Tibial nerve (tissue), 4 donors: Measurements from ENCODE around the gene HS3ST1. TPM values are rescaled to one million over a fixed set of nuclear protein-coding genes. Genes with fewer than 3 reads are reported as not detected.
A peak's percentile ranks its signal among the peaks of the same experiment; 100 is the strongest.

Experiments used
- DNase-seq, 2 donors: peaks; one replicate each; pipeline ENCODE4 v3.0.0-alpha.2; 2019; ENCODE audit warnings: low spot score in 2 of 2
- H3K27ac ChIP-seq, 4 donors: fragments of 200-600 bp; sonication (generic) in 3 of 4; one replicate each; pipeline ENCODE4 v1.5.1; 2017 to 2019; ENCODE audit warnings: mild to moderate bottlenecking in 1 of 4
- H3K27me3 ChIP-seq, 2 donors: fragments of 200-600 bp; sonication (generic) in 1 of 2; one replicate each; pipeline versions ENCODE4 v1.5.1 to v1.6.0; 2017 to 2019
- H3K36me3 ChIP-seq, 3 donors: fragments of 200-600 bp; sonication (generic); one replicate each; pipeline ENCODE4 v1.5.1; 2018 to 2019
- H3K4me1 ChIP-seq, 4 donors: fragments of 200-600 bp; sonication (generic) in 3 of 4; one replicate each; pipeline ENCODE4 v1.5.1; 2017 to 2019
- H3K4me3 ChIP-seq, 4 donors: fragments of 200-600 bp; sonication (generic) in 3 of 4; one replicate each; pipeline ENCODE4 v1.5.1; 2017 to 2019; ENCODE audit warnings: mild to moderate bottlenecking in 1 of 4, moderate library complexity in 1 of 4
- H3K9me3 ChIP-seq, 4 donors: fragments of 200-600 bp; sonication (generic) in 3 of 4; one replicate each; pipeline ENCODE4 v1.5.1; 2017 to 2019
- CTCF ChIP-seq, 5 experiments: fragments of 200-600 bp in 3 of 5; fragments of 450-650 bp in 2 of 5; sonication (generic) in 3 of 5; IDR thresholded peaks; one replicate each; pipeline ENCODE4 v1.5.1; 2016 to 2019; ENCODE audit warnings: antibody characterized with exemption in 5 of 5, mild to moderate bottlenecking in 3 of 5, moderate library complexity in 2 of 5
- EP300 ChIP-seq, 2 donors: sonication (generic); formaldehyde crosslinking; IDR thresholded peaks; one replicate each; pipeline ENCODE4 v1.6.1; 2017; ENCODE audit warnings: antibody characterized with exemption in 2 of 2, mild to moderate bottlenecking in 1 of 2
- POLR2A ChIP-seq, 2 donors: fragments of 450-650 bp; IDR thresholded peaks; one replicate each; pipeline ENCODE4 v1.6.1; 2017; ENCODE audit warnings: antibody characterized with exemption in 2 of 2, mild to moderate bottlenecking in 2 of 2, moderate library complexity in 2 of 2
- WGBS, 2 donors: methylation state at CpG; one replicate each; pipeline ENCODE4 v1.1.5; 2018; 5-methylcytosine and 5-hydroxymethylcytosine counted together
- total RNA-seq, 4 donors: library from RNA; depleted of rRNA; stranded (reverse); fragments of >200 nt; gene quantifications; one replicate each; pipeline ENCODE4 v1.1.0, GENCODE V29; 2016

The HS3ST1 gene
- total RNA-seq, 4 donors from 2014 or later = 0.21 to 6.0 (median 2.1) TPM

DNA sequence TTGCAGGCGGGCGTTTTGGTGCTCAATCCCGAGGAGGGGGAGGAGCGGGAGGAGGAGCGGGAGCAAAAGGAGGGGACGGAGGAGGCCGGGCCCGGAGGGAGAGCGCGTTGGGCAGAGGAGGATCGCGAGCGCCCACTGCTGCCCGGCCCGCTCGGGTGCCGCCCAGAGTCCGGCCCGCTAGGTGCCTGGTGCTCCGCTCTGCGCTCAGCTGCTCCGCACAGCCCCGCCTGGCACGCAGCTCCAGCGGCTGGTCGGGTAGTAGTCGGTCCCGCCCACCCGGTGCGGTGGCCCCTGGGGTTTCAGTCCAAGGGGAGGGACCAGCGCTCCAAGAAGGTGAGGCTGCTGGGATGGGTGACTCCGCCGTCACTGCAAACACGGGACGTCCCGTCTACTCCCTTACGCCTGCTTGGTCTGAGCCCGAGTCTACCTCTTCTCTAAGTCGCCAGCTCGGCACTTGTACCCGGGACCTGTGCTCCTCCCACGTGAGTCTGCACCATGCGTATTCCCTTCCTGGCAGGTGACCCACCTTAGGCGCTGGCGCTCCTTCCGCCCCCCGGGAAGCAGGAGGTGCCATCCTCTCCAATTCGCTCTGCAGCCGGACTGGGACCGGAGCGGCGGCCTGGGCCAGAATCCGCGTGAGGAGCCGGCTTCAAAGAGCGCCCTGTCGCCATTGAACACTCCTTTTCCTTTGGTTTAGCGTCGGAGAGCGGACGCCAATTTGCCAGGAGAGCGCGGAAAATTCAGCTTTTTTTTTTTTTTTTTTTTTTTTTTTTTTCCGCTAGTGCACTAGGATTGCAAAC, 405 bp upstream of the HS3ST1 start:
- Histone ChIP-seq H3K4me3 (peak overlapping the region; percentile 48 to 93 (median 66)), H3K27ac (peak overlapping the region in 3 of 4 donors; percentile 64 to 77 (median 77)), H3K9me3 (no peaks in the 10 kb centered on the region), H3K27me3 (no peaks in the 10 kb centered on the region), H3K4me1 (peaks cover 0 to 37% (median 9%) of the 10 kb centered on the region in 4 donors), H3K36me3 (no peaks in the 10 kb centered on the region)
- 3 to 9% methylated on average over 29 to 44 of the region's 64 CpGs for WGBS, 2 donors
- TF ChIP-seq EP300 (IDR thresholded peaks at IDR 0.05) (no peak), CTCF (IDR thresholded peaks at IDR 0.05) (peak; percentile 58 to 86 (median 83)), POLR2A (IDR thresholded peaks at IDR 0.05) (peak; percentile 18 to 25)
- DNase-seq = peak; percentile 68 to 71

GRCh38 chr4:11427121-11427996, 1.3 kb downstream of the HS3ST1 start:
- H3K4me1 ChIP-seq = peaks cover 0 to 39% (median 9%) of the 10 kb centered on the region in 4 donors
- no peak for TF ChIP-seq EP300 (IDR thresholded peaks at IDR 0.05)
- TF ChIP-seq CTCF (IDR thresholded peaks at IDR 0.05) = no peak
- TF ChIP-seq POLR2A (IDR thresholded peaks at IDR 0.05) = no peak
- H3K9me3 ChIP-seq = no peaks in the 10 kb centered on the region
- no peak overlapping the region for H3K27ac ChIP-seq
- H3K4me3 ChIP-seq = peak overlapping the region; percentile 48 to 93 (median 66)
- no peaks in the 10 kb centered on the region for H3K27me3 ChIP-seq
- H3K36me3 ChIP-seq = no peaks in the 10 kb centered on the region
- WGBS, 2 donors = 2 to 3% methylated on average over 45 of the region's 45 CpGs
- no peak for DNase-seq

DNA sequence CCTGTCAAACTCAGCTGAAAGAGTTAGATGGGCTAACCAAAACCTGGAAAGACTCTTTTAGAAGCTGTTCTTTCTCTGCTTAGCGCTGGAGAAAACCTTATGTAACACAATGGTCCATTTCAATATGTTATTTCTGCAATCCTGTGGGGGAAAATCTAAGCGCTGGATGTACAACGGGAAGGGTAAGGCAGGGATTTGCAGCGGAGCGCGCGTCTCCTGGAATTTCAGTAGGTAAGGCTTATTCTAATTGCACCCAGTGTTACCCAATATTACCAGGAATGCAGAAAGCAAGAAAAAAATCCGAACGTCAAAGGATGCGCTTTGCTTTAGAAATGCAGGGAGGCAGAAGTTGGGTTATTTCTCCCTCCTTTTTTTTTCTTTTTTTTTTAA, 2.0 kb downstream of the HS3ST1 start:
- H3K4me1 ChIP-seq = peaks cover 0 to 39% (median 9%) of the 10 kb centered on the region in 4 donors
- TF ChIP-seq POLR2A (IDR thresholded peaks at IDR 0.05) (no peak), CTCF (IDR thresholded peaks at IDR 0.05) (no peak), EP300 (IDR thresholded peaks at IDR 0.05) (no peak)
- no peak overlapping the region for H3K27ac ChIP-seq
- no peaks in the 10 kb centered on the region for H3K36me3 ChIP-seq
- H3K9me3 ChIP-seq = no peaks in the 10 kb centered on the region
- no peaks in the 10 kb centered on the region for H3K27me3 ChIP-seq
- peak overlapping the region in 3 of 4 donors; percentile 62 to 93 (median 70) for H3K4me3 ChIP-seq
- WGBS, 2 donors = 14 to 23% methylated on average over 10 of the region's 10 CpGs
- no peak for DNase-seq

DNA sequence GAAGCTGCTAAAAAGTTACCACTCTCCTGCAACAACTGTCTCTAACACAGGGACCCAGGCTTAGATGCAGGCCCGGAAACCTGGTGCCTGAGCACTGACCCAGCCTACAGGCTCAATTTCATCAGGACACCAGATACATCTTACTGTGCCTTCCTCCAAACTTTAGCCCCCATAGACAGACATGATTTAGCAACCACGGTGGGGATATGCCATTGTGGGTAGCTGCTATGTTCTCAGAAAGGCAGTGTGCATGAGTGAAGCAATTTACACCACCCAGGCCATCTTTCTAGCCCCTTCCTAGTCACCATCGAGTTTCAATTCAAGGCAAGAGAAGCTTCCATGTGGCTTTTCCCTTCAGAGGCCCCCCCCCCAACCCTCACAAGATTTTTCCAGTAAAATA, 2.7 kb downstream of the HS3ST1 start:
- DNase-seq = no peak
- Histone ChIP-seq H3K27me3 (no peaks in the 10 kb centered on the region), H3K4me1 (peaks cover 0 to 39% (median 9%) of the 10 kb centered on the region in 4 donors), H3K4me3 (no peak overlapping the region), H3K9me3 (no peaks in the 10 kb centered on the region), H3K36me3 (no peaks in the 10 kb centered on the region), H3K27ac (no peak overlapping the region)
- TF ChIP-seq CTCF (IDR thresholded peaks at IDR 0.05) (no peak), EP300 (IDR thresholded peaks at IDR 0.05) (no peak), POLR2A (IDR thresholded peaks at IDR 0.05) (no peak)
- WGBS, 2 donors = 79 to 91% methylated on average over 3 of the region's 3 CpGs
